Ascending aorta (tissue), 2 donors: ENCODE results near the gene HOXD4. TPM values are rescaled to one million over a fixed set of nuclear protein-coding genes. Genes with fewer than 3 reads are reported as not detected.

ENCODE experiments used
- DNase-seq, 2 donors: peaks; one replicate each; pipeline ENCODE4 v3.0.0-alpha.2; 2019; ENCODE audit warnings: low spot score in 2 of 2
- H3K27ac ChIP-seq, 2 donors: fragments of 200-600 bp; sonication (generic); one replicate each; pipeline ENCODE4 v1.5.1; 2016 to 2017; ENCODE audit warnings: mild to moderate bottlenecking in 1 of 2
- H3K27me3 ChIP-seq: fragments of 200-600 bp; sonication (generic); one replicate; pipeline ENCODE4 v1.5.1; 2017
- H3K36me3 ChIP-seq, 2 donors: fragments of 200-600 bp; sonication (generic); one replicate each; pipeline ENCODE4 v1.5.1; 2016
- H3K4me1 ChIP-seq, 2 donors: fragments of 200-600 bp; sonication (generic); one replicate each; pipeline ENCODE4 v1.5.1; 2016 to 2017; ENCODE audit warnings: mild to moderate bottlenecking in 1 of 2
- H3K4me3 ChIP-seq, 2 donors: fragments of 200-600 bp; sonication (generic); one replicate each; pipeline ENCODE4 v1.5.1; 2016 to 2017; ENCODE audit warnings: mild to moderate bottlenecking in 1 of 2
- H3K9me3 ChIP-seq, 2 donors: fragments of 200-600 bp; sonication (generic); one replicate each; pipeline ENCODE4 v1.5.1; 2016
- intact Hi-C: fragments of 100-400 bp; cut with DNase I; formaldehyde crosslinking; loops from one replicate; pipeline ENCODE4 v1.15.1; 2023
- total RNA-seq: library from RNA; depleted of rRNA; stranded (reverse); fragments of >200 nt; gene quantifications from one replicate; pipeline ENCODE4 v1.1.0, GENCODE V29; 2016
- TF ChIP-seq, protein P1 (sequence below), 3 experiments: fragments of 200-600 bp in 2 of 3; fragments of 450-650 bp in 1 of 3; sonication (generic) in 2 of 3; IDR thresholded peaks; one replicate each; pipeline ENCODE4 v1.5.1; 2016 to 2019; ENCODE audit warnings: antibody characterized with exemption in 3 of 3, mild to moderate bottlenecking in 1 of 3, moderate library complexity in 1 of 3

Gene HOXD4
- total RNA-seq, 1 donor from 2014 or later = 13.6 TPM

DNA sequence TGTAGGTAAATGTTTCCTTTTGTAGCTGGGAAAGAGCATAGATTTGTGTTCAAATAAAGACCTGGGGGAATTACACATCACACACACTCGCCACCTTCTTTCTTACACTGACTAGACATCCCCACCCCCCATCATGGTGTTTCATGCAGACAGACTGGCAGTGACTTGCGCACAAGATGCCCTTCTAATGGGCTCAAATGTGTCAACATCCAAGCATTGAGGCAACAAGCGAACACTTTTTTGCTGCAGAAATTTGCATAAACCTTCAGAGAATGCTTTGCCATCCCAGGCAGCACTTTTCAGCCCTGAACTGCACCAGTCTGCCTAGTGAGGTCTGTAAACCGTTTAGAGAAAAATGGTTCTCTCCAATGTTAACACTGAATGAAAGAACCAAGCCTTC is 17.3 kb upstream of the HOXD4 start:
- H3K4me3 ChIP-seq = no peak overlapping the region
- H3K9me3 ChIP-seq = no peaks in the 10 kb centered on the region
- peaks cover 0 to 16% of the 10 kb centered on the region in 2 donors for H3K4me1 ChIP-seq
- no peaks in the 10 kb centered on the region for H3K36me3 ChIP-seq
- H3K27me3 ChIP-seq = no peaks in the 10 kb centered on the region
- TF ChIP-seq, protein P1, sequence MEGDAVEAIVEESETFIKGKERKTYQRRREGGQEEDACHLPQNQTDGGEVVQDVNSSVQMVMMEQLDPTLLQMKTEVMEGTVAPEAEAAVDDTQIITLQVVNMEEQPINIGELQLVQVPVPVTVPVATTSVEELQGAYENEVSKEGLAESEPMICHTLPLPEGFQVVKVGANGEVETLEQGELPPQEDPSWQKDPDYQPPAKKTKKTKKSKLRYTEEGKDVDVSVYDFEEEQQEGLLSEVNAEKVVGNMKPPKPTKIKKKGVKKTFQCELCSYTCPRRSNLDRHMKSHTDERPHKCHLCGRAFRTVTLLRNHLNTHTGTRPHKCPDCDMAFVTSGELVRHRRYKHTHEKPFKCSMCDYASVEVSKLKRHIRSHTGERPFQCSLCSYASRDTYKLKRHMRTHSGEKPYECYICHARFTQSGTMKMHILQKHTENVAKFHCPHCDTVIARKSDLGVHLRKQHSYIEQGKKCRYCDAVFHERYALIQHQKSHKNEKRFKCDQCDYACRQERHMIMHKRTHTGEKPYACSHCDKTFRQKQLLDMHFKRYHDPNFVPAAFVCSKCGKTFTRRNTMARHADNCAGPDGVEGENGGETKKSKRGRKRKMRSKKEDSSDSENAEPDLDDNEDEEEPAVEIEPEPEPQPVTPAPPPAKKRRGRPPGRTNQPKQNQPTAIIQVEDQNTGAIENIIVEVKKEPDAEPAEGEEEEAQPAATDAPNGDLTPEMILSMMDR (IDR thresholded peaks at IDR 0.05) = no peak
- intact Hi-C loops = no loop called here
- DNase-seq = no peak
- no peak overlapping the region for H3K27ac ChIP-seq

GRCh38 chr2:176135035-176135440 is 16.3 kb upstream of the HOXD4 start:
- TF ChIP-seq, protein P1 (IDR thresholded peaks at IDR 0.05) = no peak
- no peaks in the 10 kb centered on the region for H3K27me3 ChIP-seq
- intact Hi-C loops = loop anchor here (5.0 kb wide), 2 partner anchors 132 to 257 kb away; partner anchors contain the start of gene MTX2
- peak overlapping the region in 1 of 2 donors; percentile 73 for H3K4me3 ChIP-seq
- DNase-seq = no peak
- H3K9me3 ChIP-seq = no peaks in the 10 kb centered on the region
- no peaks in the 10 kb centered on the region for H3K36me3 ChIP-seq
- H3K4me1 ChIP-seq = peaks cover 0 to 14% of the 10 kb centered on the region in 2 donors
- peak overlapping the region; percentile 85 to 91 for H3K27ac ChIP-seq

- Histone ChIP-seq H3K4me1 (peaks cover 0 to 14% of the 10 kb centered on the region in 2 donors), H3K9me3 (no peaks in the 10 kb centered on the region), H3K4me3 (peak overlapping the region; percentile 73 to 82), H3K27me3 (no peaks in the 10 kb centered on the region), H3K36me3 (no peaks in the 10 kb centered on the region), H3K27ac (peak overlapping the region; percentile 85 to 91)
- DNase-seq = peak in 1 of 2 donors; percentile 76
- intact Hi-C loops = loop anchor here (5.0 kb wide), 2 partner anchors 131 to 256 kb away; partner anchors contain the start of gene MTX2
- TF ChIP-seq, protein P1 (IDR thresholded peaks at IDR 0.05) = no peak
These were observed 14.7 kb upstream of the HOXD4 start for GRCh38 chr2:176136374-176137251.

- TF ChIP-seq, protein P1 (IDR thresholded peaks at IDR 0.05) = no peak
- no peaks in the 10 kb centered on the region for H3K27me3 ChIP-seq
- H3K4me1 ChIP-seq = peaks cover 0 to 14% of the 10 kb centered on the region in 2 donors
These were observed 14.1 kb upstream of the HOXD4 start for GRCh38 chr2:176137252-176137580.

DNA sequence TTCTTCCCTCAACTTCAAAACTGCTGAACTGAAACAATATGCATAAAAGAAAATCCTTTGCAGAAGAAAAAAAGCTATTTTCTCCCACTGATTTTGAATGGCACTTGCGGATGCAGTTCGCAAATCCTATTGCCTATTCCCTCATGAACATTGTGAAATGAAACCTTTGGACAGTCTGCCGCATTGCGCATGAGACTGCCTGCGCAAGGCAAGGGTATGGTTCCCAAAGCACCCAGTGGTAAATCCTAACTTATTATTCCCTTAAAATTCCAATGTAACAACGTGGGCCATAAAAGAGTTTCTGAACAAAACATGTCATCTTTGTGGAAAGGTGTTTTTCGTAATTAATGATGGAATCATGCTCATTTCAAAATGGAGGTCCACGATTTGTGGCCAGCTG is 13.4 kb upstream of the HOXD4 start:
- H3K4me1 ChIP-seq = peaks cover 0 to 14% of the 10 kb centered on the region in 2 donors
- H3K9me3 ChIP-seq = no peaks in the 10 kb centered on the region
- TF ChIP-seq, protein P1 (IDR thresholded peaks at IDR 0.05) = no peak
- intact Hi-C loops = loop anchor here (5.0 kb wide), 2 partner anchors 129 to 254 kb away; partner anchors contain the start of gene MTX2
- H3K27me3 ChIP-seq = no peaks in the 10 kb centered on the region
- peak in 1 of 2 donors; percentile 19 for DNase-seq
- no peaks in the 10 kb centered on the region for H3K36me3 ChIP-seq
- H3K27ac ChIP-seq = no peak overlapping the region
- peak overlapping the region in 1 of 2 donors; percentile 82 for H3K4me3 ChIP-seq

More at GRCh38 chr2:176137252-176137580, 14.1 kb upstream of the HOXD4 start:
- H3K4me3 ChIP-seq = peak overlapping the region; percentile 73 to 82
- DNase-seq = peak in 1 of 2 donors; percentile 4
- no peaks in the 10 kb centered on the region for H3K36me3 ChIP-seq
- intact Hi-C loops = loop anchor here (5.0 kb wide), 2 partner anchors 130 to 255 kb away; partner anchors contain the start of gene MTX2
- H3K9me3 ChIP-seq = no peaks in the 10 kb centered on the region
- H3K27ac ChIP-seq = peak overlapping the region; percentile 85 to 91
